ENCODE data around the gene TBC1D22A.
"Not testable (repeated sequence)": the region's sequence is repeated elsewhere in the genome, so short reads cannot be mapped to it uniquely, and the experiment has no call there.

The TBC1D22A gene

DNA sequence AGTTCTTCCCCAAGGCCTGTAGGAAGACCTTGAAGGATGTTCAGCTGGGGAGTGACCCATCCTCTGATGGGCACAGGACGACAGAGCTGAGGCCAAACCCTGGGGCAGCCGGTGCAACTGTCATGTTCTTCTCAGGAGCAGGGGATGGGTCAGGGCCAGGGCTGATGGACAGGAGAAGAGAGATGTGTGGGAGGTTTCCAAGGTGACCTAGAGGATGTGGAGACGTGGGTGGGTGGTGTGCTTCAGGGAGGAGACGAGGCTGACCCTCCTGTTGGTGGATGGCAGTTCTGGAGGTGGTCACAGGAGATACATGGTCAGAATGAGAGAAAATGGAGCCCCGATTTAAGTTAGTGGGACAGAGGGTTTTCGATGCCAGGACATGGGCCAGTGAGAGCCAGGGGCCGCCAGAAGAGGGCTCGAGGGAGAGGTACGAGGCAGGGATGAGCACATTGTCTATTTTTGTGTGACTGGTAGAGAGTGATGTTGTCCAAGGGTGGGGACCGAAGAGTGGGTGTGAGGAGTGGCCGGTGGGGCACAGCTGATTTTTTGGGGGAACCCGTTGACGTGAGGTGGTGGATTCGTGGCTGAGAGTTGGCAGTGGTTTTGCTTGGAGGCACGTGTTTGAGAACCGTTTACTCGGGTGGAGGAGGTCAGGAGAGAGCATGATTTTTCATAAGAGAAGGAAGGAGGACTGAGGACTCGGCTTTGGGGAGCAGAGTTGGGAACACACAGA lies 14.6 kb downstream of the TBC1D22A start:
- DNase-seq (ENCODE audit: low read depth, low spot score), result no peak
- TF ChIP-seq, protein P1, sequence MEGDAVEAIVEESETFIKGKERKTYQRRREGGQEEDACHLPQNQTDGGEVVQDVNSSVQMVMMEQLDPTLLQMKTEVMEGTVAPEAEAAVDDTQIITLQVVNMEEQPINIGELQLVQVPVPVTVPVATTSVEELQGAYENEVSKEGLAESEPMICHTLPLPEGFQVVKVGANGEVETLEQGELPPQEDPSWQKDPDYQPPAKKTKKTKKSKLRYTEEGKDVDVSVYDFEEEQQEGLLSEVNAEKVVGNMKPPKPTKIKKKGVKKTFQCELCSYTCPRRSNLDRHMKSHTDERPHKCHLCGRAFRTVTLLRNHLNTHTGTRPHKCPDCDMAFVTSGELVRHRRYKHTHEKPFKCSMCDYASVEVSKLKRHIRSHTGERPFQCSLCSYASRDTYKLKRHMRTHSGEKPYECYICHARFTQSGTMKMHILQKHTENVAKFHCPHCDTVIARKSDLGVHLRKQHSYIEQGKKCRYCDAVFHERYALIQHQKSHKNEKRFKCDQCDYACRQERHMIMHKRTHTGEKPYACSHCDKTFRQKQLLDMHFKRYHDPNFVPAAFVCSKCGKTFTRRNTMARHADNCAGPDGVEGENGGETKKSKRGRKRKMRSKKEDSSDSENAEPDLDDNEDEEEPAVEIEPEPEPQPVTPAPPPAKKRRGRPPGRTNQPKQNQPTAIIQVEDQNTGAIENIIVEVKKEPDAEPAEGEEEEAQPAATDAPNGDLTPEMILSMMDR (IDR thresholded peaks at IDR 0.05; ENCODE audit: insufficient read depth, low read length, missing control alignments), result no peak
- CTCF ChIA-PET, result interaction anchor here (1.0 kb wide), 1 partner anchor 22 kb away, joined by 6 read pairs; no protein-coding TSS in a partner anchor
- POLR2A ChIA-PET, result no interaction called here
- H3K4me3 ChIP-seq (ENCODE audit: low read depth, low read length), result no peak overlapping the region

DNA sequence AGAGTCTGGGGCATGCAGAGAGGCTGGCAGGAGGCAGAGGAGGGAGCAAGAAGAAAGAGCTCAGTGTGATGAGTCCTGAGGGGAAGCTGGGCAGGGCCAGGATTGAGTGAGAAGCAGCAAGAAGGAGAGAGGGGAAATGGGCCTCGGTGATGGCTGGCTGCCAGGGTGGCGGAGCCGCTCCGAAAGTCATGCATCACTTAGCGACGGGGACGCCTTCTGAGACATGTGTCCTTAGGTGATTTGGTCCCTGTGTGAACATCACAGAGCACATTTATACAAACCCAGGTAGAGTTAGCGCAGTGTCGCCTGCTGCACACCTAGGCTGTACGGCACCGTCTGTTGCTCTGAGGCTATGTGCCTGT lies 15.1 kb downstream of the TBC1D22A start:
- ChIA-PET CTCF (interaction anchor here (1.0 kb wide), 1 partner anchor 21 kb away, joined by 6 read pairs; no protein-coding TSS in a partner anchor), POLR2A (interaction anchor here (0.7 kb wide), 1 partner anchor 15 kb away, joined by 3 read pairs; the partner anchor contains the start of gene TBC1D22A)

DNA sequence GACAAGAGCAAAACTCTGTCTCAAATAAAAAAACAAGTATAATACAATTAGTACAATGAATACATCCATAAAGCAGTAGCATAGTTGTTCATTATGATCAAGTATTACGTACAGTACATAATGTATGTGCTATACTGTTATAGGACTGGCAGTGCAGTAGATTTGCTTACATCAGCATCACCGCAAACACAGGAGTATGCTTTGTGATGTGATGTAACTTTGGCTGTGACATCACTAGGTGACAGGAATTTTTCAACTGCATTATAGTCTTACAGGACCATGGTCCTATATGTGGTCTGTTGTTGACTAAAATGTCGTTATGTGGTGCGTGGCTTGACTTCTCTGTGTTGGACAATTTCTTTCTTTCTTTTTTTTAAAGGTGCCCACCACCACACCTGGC lies 16.6 kb downstream of the TBC1D22A start:
- POLR2A ChIA-PET, result no interaction called here
- CTCF ChIA-PET, result no interaction called here

More for the DNA sequence above, 15.1 kb downstream of the TBC1D22A start:
- TF ChIP-seq, protein P1 (IDR thresholded peaks at IDR 0.05; ENCODE audit: insufficient read depth, low read length, missing control alignments), result no peak
- DNase-seq (ENCODE audit: low read depth, low spot score), result no peak
- no peak overlapping the region for H3K4me3 ChIP-seq (ENCODE audit: low read depth, low read length)

DNA sequence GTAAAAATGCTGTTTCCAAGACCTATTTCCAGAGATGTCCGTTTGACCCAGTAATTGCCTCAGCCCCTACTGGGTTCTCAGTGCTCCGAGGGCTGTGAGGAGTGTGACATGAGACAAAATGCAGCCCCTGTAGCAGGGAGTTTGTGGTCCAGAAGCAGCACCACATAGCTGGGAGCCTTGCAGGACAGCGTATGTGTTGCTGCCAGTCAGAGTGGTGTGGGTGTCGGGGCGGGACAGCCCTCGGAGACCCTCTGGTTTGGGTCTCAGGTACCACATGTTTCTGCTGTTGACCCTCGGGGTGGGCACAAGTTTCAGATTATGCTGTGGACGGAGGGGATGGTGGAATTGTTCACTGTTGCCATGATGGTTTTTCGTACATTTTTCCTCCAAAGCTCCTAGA lies 17.2 kb downstream of the TBC1D22A start:
- DNase-seq (ENCODE audit: low read depth, low spot score), result no peak
- TF ChIP-seq, protein P1 (IDR thresholded peaks at IDR 0.05; ENCODE audit: insufficient read depth, low read length, missing control alignments), result no peak
- ChIA-PET CTCF (interaction anchor here (0.8 to 2.2 kb wide), 4 partner anchors 19 to 24 kb away, joined by 4 to 12 read pairs (median 6); no protein-coding TSS in a partner anchor), POLR2A (no interaction called here)
- no peak overlapping the region for H3K4me3 ChIP-seq (ENCODE audit: low read depth, low read length)

More for the DNA sequence above, 16.6 kb downstream of the TBC1D22A start:
- TF ChIP-seq, protein P1 (IDR thresholded peaks at IDR 0.05; ENCODE audit: insufficient read depth, low read length, missing control alignments), result no peak
- H3K4me3 ChIP-seq (ENCODE audit: low read depth, low read length), result no peak overlapping the region
- DNase-seq (ENCODE audit: low read depth, low spot score), result no peak

DNA sequence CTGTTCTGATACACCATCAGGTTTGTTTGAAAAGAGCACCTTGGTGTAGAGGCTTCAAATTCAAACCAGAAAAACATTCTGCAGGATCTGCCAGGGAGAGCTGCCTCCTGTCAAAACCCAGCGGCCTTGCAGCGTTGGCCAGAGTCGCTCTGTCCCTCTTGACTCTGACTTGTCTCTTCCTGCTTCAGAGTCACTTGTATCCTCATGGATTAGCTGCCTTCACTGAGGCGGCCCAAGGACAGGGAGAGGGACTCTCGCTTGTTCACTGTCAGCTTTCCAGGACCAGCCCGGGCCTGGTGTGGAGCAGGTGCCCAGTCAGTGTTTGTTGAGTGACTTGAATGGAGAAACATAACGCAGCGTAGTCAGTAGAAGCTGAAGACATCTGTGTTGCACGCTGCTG lies 18.0 kb downstream of the TBC1D22A start:
- TF ChIP-seq, protein P1 (IDR thresholded peaks at IDR 0.05; ENCODE audit: insufficient read depth, low read length, missing control alignments), result no peak
- DNase-seq (ENCODE audit: low read depth, low spot score), result no peak
- no peak overlapping the region for H3K4me3 ChIP-seq (ENCODE audit: low read depth, low read length)
- CTCF ChIA-PET, result interaction anchor here (0.8 to 2.2 kb wide), 4 partner anchors 18 to 24 kb away, joined by 4 to 12 read pairs (median 6); no protein-coding TSS in a partner anchor
- POLR2A ChIA-PET, result no interaction called here

DNA sequence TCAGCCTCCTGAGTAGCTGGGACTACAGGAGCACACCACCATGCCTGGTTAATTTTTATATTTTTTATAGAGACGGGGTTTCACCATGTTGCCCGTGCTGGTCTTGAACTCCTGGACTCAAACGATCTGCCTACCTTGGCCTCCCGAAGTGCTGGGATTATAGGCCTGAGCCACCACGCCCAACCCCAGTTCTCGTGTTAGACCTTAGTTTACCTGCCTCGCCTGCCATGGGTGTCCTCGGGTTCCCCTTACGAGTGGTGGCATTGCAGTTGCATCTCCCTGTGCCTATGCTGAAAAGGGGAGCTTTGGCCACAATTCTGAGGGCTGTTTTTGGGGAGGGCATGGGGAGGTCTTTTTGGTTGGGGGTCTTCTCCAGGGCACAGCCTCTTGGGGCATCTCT lies 18.8 kb downstream of the TBC1D22A start:
- ChIA-PET POLR2A (no interaction called here), CTCF (interaction anchor here (1.4 to 2.2 kb wide), 3 partner anchors 17 to 23 kb away, joined by 6 to 12 read pairs (median 7); no protein-coding TSS in a partner anchor)
- TF ChIP-seq, protein P1 (IDR thresholded peaks at IDR 0.05; ENCODE audit: insufficient read depth, low read length, missing control alignments), result no peak
- DNase-seq (ENCODE audit: low read depth, low spot score), result no peak
- no peak overlapping the region for H3K4me3 ChIP-seq (ENCODE audit: low read depth, low read length)

DNA sequence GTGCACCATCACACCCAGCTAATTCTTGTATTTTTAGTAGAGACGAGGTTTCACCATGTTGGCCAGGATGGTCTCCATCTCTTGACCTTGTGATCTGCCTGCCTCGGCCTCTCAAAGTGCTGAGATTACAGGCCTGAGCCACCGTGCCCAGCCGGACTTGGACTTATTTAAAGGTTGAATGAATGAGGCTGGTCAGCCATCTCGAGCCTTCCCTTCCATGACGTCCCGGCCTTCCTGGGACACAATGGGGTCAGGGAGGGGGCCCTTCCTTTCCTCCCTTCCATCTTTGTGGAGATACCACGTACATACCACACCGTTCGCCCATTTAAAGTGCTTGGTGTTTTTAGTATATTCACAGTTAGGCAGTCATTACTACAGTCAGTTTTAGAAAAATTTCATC lies 19.8 kb downstream of the TBC1D22A start:
- H3K4me3 ChIP-seq (ENCODE audit: low read depth, low read length); DNase-seq (ENCODE audit: low read depth, low spot score); POLR2A ChIA-PET: not testable (repeated sequence)
- CTCF ChIA-PET, result interaction anchor here (4.5 kb wide), 1 partner anchor 16 kb away, joined by 23 read pairs; no protein-coding TSS in a partner anchor
